SU-DHL-6 (cell line): Measurements from ENCODE around the gene PHTF2.

Experiments
- H2AFZ ChIP-seq: fragments of 200-600 bp; sonication (generic); 2 replicates; pipeline ENCODE4 v1.6.1; 2014; ENCODE audit warnings: low read depth, mild to moderate bottlenecking, moderate library complexity, mixed read lengths, antibody characterized with exemption, low read length; ENCODE audit not compliant: severe bottlenecking
- H3F3A ChIP-seq: fragments of 200-600 bp; shearing (Covaris generic); 2 replicates; pipeline ENCODE4 v1.6.0; 2016; ENCODE audit warnings: antibody characterized with exemption, mild to moderate bottlenecking; ENCODE audit not compliant: insufficient read depth
- H3K27ac ChIP-seq: fragments of 200-600 bp; sonication (generic); 2 replicates; pipeline ENCODE4 v1.5.1; 2016; ENCODE audit warnings: low read depth, mild to moderate bottlenecking, low read length, moderate library complexity, mixed read lengths
- H3K27me3 ChIP-seq: fragments of 200-600 bp; sonication (generic), shearing (Covaris generic); 2 replicates; pipeline ENCODE4 v1.6.0; 2014; ENCODE audit warnings: mild to moderate bottlenecking, low read length
- H3K36me3 ChIP-seq: fragments of 200-600 bp; sonication (generic); 2 replicates; pipeline ENCODE4 v1.6.1; 2014; ENCODE audit warnings: mild to moderate bottlenecking, low read length, mixed read lengths
- H3K4me2 ChIP-seq: fragments of 300-600, 200-600 bp; shearing (Covaris generic), sonication (generic); 2 replicates; pipeline ENCODE4 v1.6.0; 2014; ENCODE audit warnings: low read length, low read depth, mild to moderate bottlenecking; ENCODE audit not compliant: poor library complexity, severe bottlenecking
- H3K4me3 ChIP-seq: fragments of 200-600 bp; sonication (generic); 2 replicates; pipeline ENCODE4 v1.5.1; 2014; ENCODE audit warnings: antibody characterized with exemption, low read length, mild to moderate bottlenecking, mixed read lengths; ENCODE audit not compliant: insufficient read depth, poor library complexity, severe bottlenecking
- H3K79me2 ChIP-seq: fragments of 200-600 bp; sonication (generic); 2 replicates; pipeline ENCODE4 v1.6.1; 2014; ENCODE audit warnings: mild to moderate bottlenecking, low read length, moderate library complexity; ENCODE audit not compliant: insufficient read depth
- H3K9ac ChIP-seq: fragments of 200-600 bp; sonication (generic); 2 replicates; pipeline ENCODE4 v1.7.0; 2014; ENCODE audit warnings: mild to moderate bottlenecking, low read length
- H3K9me2 ChIP-seq: fragments of 200-600 bp; sonication (generic); replicated peaks from 2 replicates; pipeline ENCODE4 v1.6.1; 2014; ENCODE audit warnings: low read length; ENCODE audit not compliant: insufficient read depth
- H3K9me3 ChIP-seq: fragments of 200-600 bp; sonication (generic); 2 replicates; pipeline ENCODE4 v1.6.1; 2014; ENCODE audit warnings: low read length, mixed read lengths; ENCODE audit not compliant: insufficient read depth
- H4K20me1 ChIP-seq: fragments of 200-600 bp; sonication (generic); 2 replicates; pipeline ENCODE4 v1.6.1; 2014; ENCODE audit warnings: low read depth, mild to moderate bottlenecking, antibody characterized with exemption, low read length, moderate library complexity, mixed read lengths
- EZH2phosphoT487 ChIP-seq: fragments of 200-600 bp; sonication (generic), shearing (Covaris generic); conservative IDR thresholded peaks from 2 replicates; pipeline ENCODE4 v1.6.1; 2018; ENCODE audit warnings: mild to moderate bottlenecking, antibody characterized with exemption, low read length, moderate library complexity, mixed read lengths
- TF ChIP-seq, protein P1 (sequence below): fragments of 200-600 bp; sonication (generic); IDR thresholded peaks from one replicate; pipeline ENCODE4 v1.5.1; 2017; ENCODE audit warnings: antibody characterized with exemption, mild to moderate bottlenecking, low read length, moderate library complexity; ENCODE audit not compliant: insufficient read depth, poor library complexity, severe bottlenecking

The PHTF2 gene

DNA sequence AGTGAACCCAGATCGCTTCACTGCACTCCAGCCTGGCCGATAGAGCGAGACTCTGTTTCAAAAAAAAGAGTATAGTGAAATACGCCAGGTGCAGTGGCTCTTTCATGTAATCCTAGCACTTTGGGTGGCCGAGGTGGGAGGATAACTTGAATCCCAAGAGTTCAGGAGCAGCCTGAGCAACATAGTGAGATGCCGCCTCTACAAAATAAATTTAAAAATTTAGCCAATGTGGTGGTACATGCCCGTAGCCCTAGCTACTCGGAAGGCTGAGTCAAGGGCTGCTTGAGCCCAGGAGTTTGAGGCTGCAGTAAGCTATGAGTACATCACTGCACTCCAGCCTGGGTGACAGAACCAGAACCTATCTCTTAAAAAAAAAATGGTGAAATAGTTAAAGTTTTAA is 28.3 kb upstream of the PHTF2 start:
- TF ChIP-seq EZH2phosphoT487: no peak
- TF ChIP-seq, protein P1, sequence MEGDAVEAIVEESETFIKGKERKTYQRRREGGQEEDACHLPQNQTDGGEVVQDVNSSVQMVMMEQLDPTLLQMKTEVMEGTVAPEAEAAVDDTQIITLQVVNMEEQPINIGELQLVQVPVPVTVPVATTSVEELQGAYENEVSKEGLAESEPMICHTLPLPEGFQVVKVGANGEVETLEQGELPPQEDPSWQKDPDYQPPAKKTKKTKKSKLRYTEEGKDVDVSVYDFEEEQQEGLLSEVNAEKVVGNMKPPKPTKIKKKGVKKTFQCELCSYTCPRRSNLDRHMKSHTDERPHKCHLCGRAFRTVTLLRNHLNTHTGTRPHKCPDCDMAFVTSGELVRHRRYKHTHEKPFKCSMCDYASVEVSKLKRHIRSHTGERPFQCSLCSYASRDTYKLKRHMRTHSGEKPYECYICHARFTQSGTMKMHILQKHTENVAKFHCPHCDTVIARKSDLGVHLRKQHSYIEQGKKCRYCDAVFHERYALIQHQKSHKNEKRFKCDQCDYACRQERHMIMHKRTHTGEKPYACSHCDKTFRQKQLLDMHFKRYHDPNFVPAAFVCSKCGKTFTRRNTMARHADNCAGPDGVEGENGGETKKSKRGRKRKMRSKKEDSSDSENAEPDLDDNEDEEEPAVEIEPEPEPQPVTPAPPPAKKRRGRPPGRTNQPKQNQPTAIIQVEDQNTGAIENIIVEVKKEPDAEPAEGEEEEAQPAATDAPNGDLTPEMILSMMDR: no peak
- no peaks in the 10 kb centered on the region for H3K27me3 ChIP-seq
- no peak overlapping the region for H2AFZ ChIP-seq
- H3K27ac ChIP-seq: no peak overlapping the region
- H3K9ac ChIP-seq: no peak overlapping the region
- peaks cover 13% of the 10 kb centered on the region; the same call in 1 of the 2 replicates for H3F3A ChIP-seq
- no peaks in the 10 kb centered on the region for H3K9me2 ChIP-seq
- H3K4me2 ChIP-seq: no peak overlapping the region
- no peak overlapping the region for H3K4me3 ChIP-seq
- H3K9me3 ChIP-seq: no peaks in the 10 kb centered on the region
- H3K79me2 ChIP-seq: peaks cover 37% of the 10 kb centered on the region
- H3K36me3 ChIP-seq: peaks cover 56% of the 10 kb centered on the region
- no peaks in the 10 kb centered on the region for H4K20me1 ChIP-seq

DNA sequence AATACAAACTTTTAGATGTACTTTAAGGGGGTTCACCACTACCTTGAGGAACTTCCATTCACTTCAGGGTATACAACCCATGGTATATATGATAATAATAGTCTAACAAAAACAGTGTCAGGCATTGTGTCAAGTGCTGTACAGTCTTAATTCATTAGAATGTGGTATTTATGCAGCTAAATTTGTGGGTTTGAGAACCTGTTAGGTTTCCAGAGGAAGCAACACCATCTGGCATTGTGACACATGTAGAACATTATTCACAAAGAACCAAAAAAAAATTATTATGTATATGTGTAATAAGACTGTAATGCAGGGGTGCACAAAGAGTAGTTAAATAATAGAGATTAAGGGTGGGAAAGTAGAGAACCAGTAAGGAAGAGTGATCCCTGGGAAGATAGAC is 26.7 kb upstream of the PHTF2 start:
- TF ChIP-seq EZH2phosphoT487: no peak
- TF ChIP-seq, protein P1: no peak
- Histone ChIP-seq H3K79me2 (peaks cover 26% of the 10 kb centered on the region; the same call in 1 of the 2 replicates), H4K20me1 (no peaks in the 10 kb centered on the region), H2AFZ (no peak overlapping the region), H3K9me2 (no peaks in the 10 kb centered on the region), H3K9me3 (no peaks in the 10 kb centered on the region), H3K36me3 (peaks cover 65% of the 10 kb centered on the region), H3K27ac (no peak overlapping the region), H3K4me2 (no peak overlapping the region), H3K9ac (no peak overlapping the region), H3K27me3 (no peaks in the 10 kb centered on the region), H3K4me3 (no peak overlapping the region), H3F3A (peaks cover 14% of the 10 kb centered on the region; the same call in 1 of the 2 replicates)

DNA sequence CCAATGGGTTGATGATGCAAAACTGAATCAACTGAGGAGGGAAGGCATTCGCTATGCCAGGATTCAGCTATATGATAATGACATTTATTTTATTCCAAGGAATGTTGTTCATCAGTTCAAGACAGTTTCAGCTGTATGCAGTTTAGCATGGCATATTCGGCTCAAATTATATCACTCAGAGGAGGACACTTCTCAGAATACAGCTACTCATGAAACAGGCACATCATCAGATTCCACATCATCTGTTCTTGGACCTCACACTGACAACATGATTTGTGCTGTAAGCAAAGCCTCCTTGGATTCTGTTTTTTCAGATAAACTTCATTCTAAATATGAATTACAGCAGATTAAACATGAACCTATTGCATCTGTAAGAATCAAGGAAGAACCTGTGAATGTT is 20.0 kb upstream of the PHTF2 start:
- no peaks in the 10 kb centered on the region for H3K27me3 ChIP-seq
- H3K4me2 ChIP-seq: no peak overlapping the region
- H2AFZ ChIP-seq: no peak overlapping the region
- no peak overlapping the region for H3K9ac ChIP-seq
- H3K36me3 ChIP-seq: peaks cover 80% of the 10 kb centered on the region
- TF ChIP-seq EZH2phosphoT487: no peak
- TF ChIP-seq, protein P1: no peak
- peaks cover 7% of the 10 kb centered on the region; the same call in 1 of the 2 replicates for H3K79me2 ChIP-seq
- H3F3A ChIP-seq: peaks cover 13% of the 10 kb centered on the region; the same call in 1 of the 2 replicates
- H3K4me3 ChIP-seq: no peak overlapping the region
- H3K9me2 ChIP-seq: no peaks in the 10 kb centered on the region
- no peaks in the 10 kb centered on the region for H3K9me3 ChIP-seq
- no peaks in the 10 kb centered on the region for H4K20me1 ChIP-seq
- H3K27ac ChIP-seq: no peak overlapping the region

DNA sequence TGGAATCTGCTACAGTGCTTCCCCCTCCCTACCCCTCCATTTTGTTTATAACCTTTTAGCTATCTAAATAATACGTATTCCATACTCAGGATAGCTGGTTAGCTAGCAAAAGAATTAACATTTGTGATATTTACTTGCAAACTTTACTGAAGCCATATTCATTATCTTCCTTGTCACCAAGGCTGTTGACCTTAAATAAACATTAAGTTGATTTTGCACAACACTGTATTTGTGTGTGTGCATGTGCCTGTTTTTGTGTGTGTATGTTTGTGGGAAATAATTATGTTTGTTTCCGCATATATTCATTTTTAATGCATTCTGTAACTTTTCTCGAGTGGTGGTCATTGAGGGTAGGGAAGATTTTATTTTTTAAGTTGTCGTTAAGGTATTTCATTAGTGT is 16.2 kb upstream of the PHTF2 start:
- Histone ChIP-seq H3K4me2 (no peak overlapping the region), H3F3A (peaks cover 24% of the 10 kb centered on the region; the same call in 1 of the 2 replicates), H3K4me3 (no peak overlapping the region), H4K20me1 (no peaks in the 10 kb centered on the region), H3K79me2 (0 out of 2 replicates have a peak, but pooled peaks cover 7% of the 10 kb centered on the region), H3K9ac (no peak overlapping the region), H3K9me2 (no peaks in the 10 kb centered on the region), H3K9me3 (no peaks in the 10 kb centered on the region), H2AFZ (no peak overlapping the region), H3K27me3 (no peaks in the 10 kb centered on the region), H3K36me3 (peaks cover 63% of the 10 kb centered on the region), H3K27ac (no peak overlapping the region)
- TF ChIP-seq, protein P1: no peak
- no peak for TF ChIP-seq EZH2phosphoT487
